ENCODE results near the gene ZNRF1.
A peak's percentile ranks its signal among the peaks of the same experiment; 100 is the strongest.

Gene ZNRF1

GRCh38 chr16:75092777-75093176 is 94.0 kb downstream of the ZNRF1 start:
- H3K4ac ChIP-seq (ENCODE audit: low read depth, low read length): no peak overlapping the region
- peak in 1 of 2 donors; percentile 33 for DNase-seq
- no peak overlapping the region for H4K91ac ChIP-seq (ENCODE audit: low read depth, low read length)
- no peak overlapping the region for H2BK120ac ChIP-seq (ENCODE audit: insufficient read depth, low read length, poor library complexity)
- peaks cover 2% of the 10 kb centered on the region for H3K9me3 ChIP-seq (ENCODE audit: insufficient read depth, low read depth, low read length)
- H2BK12ac ChIP-seq (ENCODE audit: low read length): peak overlapping the region; percentile 21
- peaks cover 10 to 12% of the 10 kb centered on the region in 2 experiments for H3K36me3 ChIP-seq (ENCODE audit: control insufficient read depth in 1 of 2, insufficient read depth in 2 of 2, low read length in 2 of 2)
- no peak overlapping the region for H3K23ac ChIP-seq (ENCODE audit: low read length)
- H3K27me3 ChIP-seq (ENCODE audit: insufficient read depth, low read length): no peaks in the 10 kb centered on the region
- H4K8ac ChIP-seq (ENCODE audit: low read depth, low read length): no peak overlapping the region
- no peak overlapping the region for H3K4me3 ChIP-seq (ENCODE audit: low read depth, low read length)
- H3K14ac ChIP-seq (ENCODE audit: low read length): no peak overlapping the region
- H4K12ac ChIP-seq (ENCODE audit: low read depth, low read length): no peak overlapping the region
- H2AK5ac ChIP-seq (ENCODE audit: low read length): peak overlapping the region; percentile 48
- WGBS (ENCODE audit: extremely low coverage, insufficient coverage, insufficient read length): no CpG with 5 or more reads among the region's 7 CpGs
- H3K18ac ChIP-seq (ENCODE audit: low read length): peak overlapping the region; percentile 67
- H3K4me1 ChIP-seq (ENCODE audit: control insufficient read depth in 1 of 2, insufficient read depth in 2 of 2, low read length in 2 of 2): peaks cover 25 to 42% of the 10 kb centered on the region in 2 experiments
- no peak overlapping the region for H2BK5ac ChIP-seq (ENCODE audit: low read depth, low read length, poor library complexity)
- H2AFZ ChIP-seq (ENCODE audit: insufficient read depth, low read length, poor library complexity): no peak overlapping the region
- H3K79me1 ChIP-seq (ENCODE audit: low read length): peaks cover 21% of the 10 kb centered on the region
- no peak overlapping the region for H3K27ac ChIP-seq (ENCODE audit: low read depth, low read length)
- H3K79me2 ChIP-seq (ENCODE audit: control insufficient read depth, insufficient read depth, low read length, poor library complexity): peaks cover 15% of the 10 kb centered on the region
- no peak overlapping the region for H3K9ac ChIP-seq (ENCODE audit: low read length)
- H3K4me2 ChIP-seq (ENCODE audit: low read length): no peak overlapping the region

GRCh38 chr16:75093598-75094540 is 95.0 kb downstream of the ZNRF1 start:
- Histone ChIP-seq H3K4me1 (ENCODE audit: control insufficient read depth in 1 of 2, insufficient read depth in 2 of 2, low read length in 2 of 2) (peaks cover 34 to 53% of the 10 kb centered on the region in 2 experiments), H2AFZ (ENCODE audit: insufficient read depth, low read length, poor library complexity) (no peak overlapping the region), H3K27ac (ENCODE audit: low read depth, low read length) (no peak overlapping the region), H3K36me3 (ENCODE audit: control insufficient read depth in 1 of 2, insufficient read depth in 2 of 2, low read length in 2 of 2) (peaks cover 10 to 12% of the 10 kb centered on the region in 2 experiments), H2AK5ac (ENCODE audit: low read length) (peak overlapping the region; percentile 24), H3K9me3 (ENCODE audit: insufficient read depth, low read depth, low read length) (peaks cover 2% of the 10 kb centered on the region), H4K12ac (ENCODE audit: low read depth, low read length) (no peak overlapping the region), H4K8ac (ENCODE audit: low read depth, low read length) (no peak overlapping the region), H3K4me2 (ENCODE audit: low read length) (no peak overlapping the region), H3K14ac (ENCODE audit: low read length) (no peak overlapping the region), H3K4me3 (ENCODE audit: low read depth, low read length) (no peak overlapping the region), H2BK5ac (ENCODE audit: low read depth, low read length, poor library complexity) (peak overlapping the region; percentile 3), H3K79me1 (ENCODE audit: low read length) (peaks cover 21% of the 10 kb centered on the region), H3K23ac (ENCODE audit: low read length) (no peak overlapping the region), H3K27me3 (ENCODE audit: insufficient read depth, low read length) (no peaks in the 10 kb centered on the region), H3K79me2 (ENCODE audit: control insufficient read depth, insufficient read depth, low read length, poor library complexity) (peaks cover 12% of the 10 kb centered on the region), H3K18ac (ENCODE audit: low read length) (peak overlapping the region; percentile 33), H2BK12ac (ENCODE audit: low read length) (no peak overlapping the region), H3K4ac (ENCODE audit: low read depth, low read length) (no peak overlapping the region), H2BK120ac (ENCODE audit: insufficient read depth, low read length, poor library complexity) (peak overlapping the region; percentile 25), H4K91ac (ENCODE audit: low read depth, low read length) (peak overlapping the region; percentile 6), H3K9ac (ENCODE audit: low read length) (no peak overlapping the region)
- peak; percentile 82 to 89 for DNase-seq
- no CpG with 5 or more reads among the region's 23 CpGs for WGBS (ENCODE audit: extremely low coverage, insufficient coverage, insufficient read length)

GRCh38 chr16:75095204-75095621 is 96.4 kb downstream of the ZNRF1 start:
- Histone ChIP-seq H2AFZ (ENCODE audit: insufficient read depth, low read length, poor library complexity) (no peak overlapping the region), H3K23ac (ENCODE audit: low read length) (no peak overlapping the region), H3K4me3 (ENCODE audit: low read depth, low read length) (no peak overlapping the region), H2BK5ac (ENCODE audit: low read depth, low read length, poor library complexity) (no peak overlapping the region), H3K79me1 (ENCODE audit: low read length) (peaks cover 21% of the 10 kb centered on the region), H2BK120ac (ENCODE audit: insufficient read depth, low read length, poor library complexity) (no peak overlapping the region), H4K8ac (ENCODE audit: low read depth, low read length) (no peak overlapping the region), H3K27me3 (ENCODE audit: insufficient read depth, low read length) (no peaks in the 10 kb centered on the region), H2BK12ac (ENCODE audit: low read length) (no peak overlapping the region), H3K4ac (ENCODE audit: low read depth, low read length) (no peak overlapping the region), H3K4me1 (ENCODE audit: control insufficient read depth in 1 of 2, insufficient read depth in 2 of 2, low read length in 2 of 2) (peaks cover 36 to 57% of the 10 kb centered on the region in 2 experiments), H3K79me2 (ENCODE audit: control insufficient read depth, insufficient read depth, low read length, poor library complexity) (peaks cover 12% of the 10 kb centered on the region), H3K14ac (ENCODE audit: low read length) (no peak overlapping the region), H3K4me2 (ENCODE audit: low read length) (no peak overlapping the region), H3K9ac (ENCODE audit: low read length) (no peak overlapping the region), H4K91ac (ENCODE audit: low read depth, low read length) (no peak overlapping the region), H3K9me3 (ENCODE audit: insufficient read depth, low read depth, low read length) (peaks cover 2% of the 10 kb centered on the region), H3K27ac (ENCODE audit: low read depth, low read length) (no peak overlapping the region), H3K18ac (ENCODE audit: low read length) (peak overlapping the region; percentile 36), H4K12ac (ENCODE audit: low read depth, low read length) (no peak overlapping the region), H2AK5ac (ENCODE audit: low read length) (no peak overlapping the region), H3K36me3 (ENCODE audit: control insufficient read depth in 1 of 2, insufficient read depth in 2 of 2, low read length in 2 of 2) (peaks cover 10 to 12% of the 10 kb centered on the region in 2 experiments)
- no CpG with 5 or more reads among the region's 14 CpGs for WGBS (ENCODE audit: extremely low coverage, insufficient coverage, insufficient read length)
- no peak for DNase-seq

- no peaks in the 10 kb centered on the region for H3K27me3 ChIP-seq (ENCODE audit: insufficient read depth, low read length)
- H4K12ac ChIP-seq (ENCODE audit: low read depth, low read length): no peak overlapping the region
- no CpG with 5 or more reads among the region's 6 CpGs for WGBS (ENCODE audit: extremely low coverage, insufficient coverage, insufficient read length)
- H2BK5ac ChIP-seq (ENCODE audit: low read depth, low read length, poor library complexity): no peak overlapping the region
- no peak overlapping the region for H2BK12ac ChIP-seq (ENCODE audit: low read length)
- peak; percentile 85 to 97 for DNase-seq
- peaks cover 36 to 55% of the 10 kb centered on the region in 2 experiments for H3K4me1 ChIP-seq (ENCODE audit: control insufficient read depth in 1 of 2, insufficient read depth in 2 of 2, low read length in 2 of 2)
- H4K91ac ChIP-seq (ENCODE audit: low read depth, low read length): no peak overlapping the region
- no peak overlapping the region for H3K4me3 ChIP-seq (ENCODE audit: low read depth, low read length)
- H3K9ac ChIP-seq (ENCODE audit: low read length): no peak overlapping the region
- H4K8ac ChIP-seq (ENCODE audit: low read depth, low read length): no peak overlapping the region
- no peak overlapping the region for H3K23ac ChIP-seq (ENCODE audit: low read length)
- H3K18ac ChIP-seq (ENCODE audit: low read length): no peak overlapping the region
- peaks cover 2% of the 10 kb centered on the region for H3K9me3 ChIP-seq (ENCODE audit: insufficient read depth, low read depth, low read length)
- H3K14ac ChIP-seq (ENCODE audit: low read length): no peak overlapping the region
- no peak overlapping the region for H3K4me2 ChIP-seq (ENCODE audit: low read length)
- H3K4ac ChIP-seq (ENCODE audit: low read depth, low read length): no peak overlapping the region
- peaks cover 18% of the 10 kb centered on the region for H3K79me1 ChIP-seq (ENCODE audit: low read length)
- H3K79me2 ChIP-seq (ENCODE audit: control insufficient read depth, insufficient read depth, low read length, poor library complexity): peaks cover 9% of the 10 kb centered on the region
- H2AK5ac ChIP-seq (ENCODE audit: low read length): no peak overlapping the region
- peaks cover 10 to 12% of the 10 kb centered on the region in 2 experiments for H3K36me3 ChIP-seq (ENCODE audit: control insufficient read depth in 1 of 2, insufficient read depth in 2 of 2, low read length in 2 of 2)
- peak overlapping the region; percentile 41 for H3K27ac ChIP-seq (ENCODE audit: low read depth, low read length)
- no peak overlapping the region for H2BK120ac ChIP-seq (ENCODE audit: insufficient read depth, low read length, poor library complexity)
- H2AFZ ChIP-seq (ENCODE audit: insufficient read depth, low read length, poor library complexity): no peak overlapping the region
These were observed 97.8 kb downstream of the ZNRF1 start for GRCh38 chr16:75096656-75097055.
